SU-DHL-6 (cell line): Measurements from ENCODE around the gene ZFR2.

Experiments
- EZH2phosphoT487 ChIP-seq: fragments of 200-600 bp; sonication (generic), shearing (Covaris generic); conservative IDR thresholded peaks from 2 replicates; pipeline ENCODE4 v1.6.1; 2018; ENCODE audit warnings: mild to moderate bottlenecking, antibody characterized with exemption, low read length, moderate library complexity, mixed read lengths
- TF ChIP-seq, protein P1 (sequence below): fragments of 200-600 bp; sonication (generic); IDR thresholded peaks from one replicate; pipeline ENCODE4 v1.5.1; 2017; ENCODE audit warnings: antibody characterized with exemption, mild to moderate bottlenecking, low read length, moderate library complexity; ENCODE audit not compliant: insufficient read depth, poor library complexity, severe bottlenecking

DNA sequence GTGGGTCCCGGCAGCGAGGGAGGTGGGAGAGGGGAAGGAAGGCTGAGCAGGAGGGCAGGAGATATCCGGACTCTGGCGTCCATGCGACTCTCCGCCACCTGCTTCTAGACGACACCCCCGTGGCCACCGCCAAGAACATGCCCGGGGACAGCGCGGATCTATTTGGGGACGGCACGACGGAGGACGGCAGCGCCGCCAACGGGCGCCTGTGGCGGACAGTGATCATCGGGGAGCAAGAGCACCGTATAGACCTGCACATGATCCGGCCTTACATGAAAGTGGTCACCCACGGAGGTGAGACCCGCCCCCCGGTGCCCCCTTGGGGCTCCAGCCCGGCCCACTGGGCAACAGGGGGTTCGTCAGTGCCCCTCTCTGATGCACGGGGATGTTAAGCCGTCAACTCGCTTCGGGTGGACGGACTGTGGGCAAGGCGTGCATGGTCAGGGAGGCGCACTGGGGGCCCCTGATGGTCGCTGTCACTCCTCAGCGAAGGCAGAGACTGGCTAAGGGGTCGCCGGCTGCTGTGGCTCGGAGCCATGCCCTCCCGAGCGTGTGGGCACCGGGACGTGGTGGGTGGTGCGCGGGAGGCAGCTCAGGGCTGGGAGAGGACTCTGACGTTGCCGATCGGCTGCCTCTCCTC lies 38.9 kb upstream of the ZFR2 start:
- TF ChIP-seq, protein P1, sequence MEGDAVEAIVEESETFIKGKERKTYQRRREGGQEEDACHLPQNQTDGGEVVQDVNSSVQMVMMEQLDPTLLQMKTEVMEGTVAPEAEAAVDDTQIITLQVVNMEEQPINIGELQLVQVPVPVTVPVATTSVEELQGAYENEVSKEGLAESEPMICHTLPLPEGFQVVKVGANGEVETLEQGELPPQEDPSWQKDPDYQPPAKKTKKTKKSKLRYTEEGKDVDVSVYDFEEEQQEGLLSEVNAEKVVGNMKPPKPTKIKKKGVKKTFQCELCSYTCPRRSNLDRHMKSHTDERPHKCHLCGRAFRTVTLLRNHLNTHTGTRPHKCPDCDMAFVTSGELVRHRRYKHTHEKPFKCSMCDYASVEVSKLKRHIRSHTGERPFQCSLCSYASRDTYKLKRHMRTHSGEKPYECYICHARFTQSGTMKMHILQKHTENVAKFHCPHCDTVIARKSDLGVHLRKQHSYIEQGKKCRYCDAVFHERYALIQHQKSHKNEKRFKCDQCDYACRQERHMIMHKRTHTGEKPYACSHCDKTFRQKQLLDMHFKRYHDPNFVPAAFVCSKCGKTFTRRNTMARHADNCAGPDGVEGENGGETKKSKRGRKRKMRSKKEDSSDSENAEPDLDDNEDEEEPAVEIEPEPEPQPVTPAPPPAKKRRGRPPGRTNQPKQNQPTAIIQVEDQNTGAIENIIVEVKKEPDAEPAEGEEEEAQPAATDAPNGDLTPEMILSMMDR = no peak
- no peak for TF ChIP-seq EZH2phosphoT487
